Activated CD8-positive, alpha-beta memory T cell treated with anti-CD3 and anti-CD28 coated beads for 1 hour (primary cell): ENCODE data around the gene ITGBL1.

Experiments
- DNase-seq, 2 donors: peaks; one replicate each; pipeline ENCODE4 v3.0.0-alpha.2; 2020; ENCODE audit warnings: low read depth in 1 of 2; ENCODE audit errors: extremely low read depth in 1 of 2

The ITGBL1 gene

GRCh38 chr13:101451641-101452040, 834 bp upstream of the ITGBL1 start:
- no peak for DNase-seq

- no peak for DNase-seq
Measured at GRCh38 chr13:101453784-101454201, 1.3 kb downstream of the ITGBL1 start.

GRCh38 chr13:101454767-101455166, 2.3 kb downstream of the ITGBL1 start:
- DNase-seq: no peak

GRCh38 chr13:101455863-101456262, 3.4 kb downstream of the ITGBL1 start:
- no peak for DNase-seq

GRCh38 chr13:101457176-101457575, 4.7 kb downstream of the ITGBL1 start:
- no peak for DNase-seq

GRCh38 chr13:101465877-101466276, 13.4 kb downstream of the ITGBL1 start:
- DNase-seq: no peak

GRCh38 chr13:101467415-101467814, 14.9 kb downstream of the ITGBL1 start:
- DNase-seq: no peak

GRCh38 chr13:101473458-101473857, 21.0 kb downstream of the ITGBL1 start:
- DNase-seq: no peak

- DNase-seq: no peak
Measured at GRCh38 chr13:101474419-101474957, 22.0 kb downstream of the ITGBL1 start.

GRCh38 chr13:101475536-101475935, 23.1 kb downstream of the ITGBL1 start:
- no peak for DNase-seq

- no peak for DNase-seq
Measured at GRCh38 chr13:101481421-101481820, 28.9 kb downstream of the ITGBL1 start.

GRCh38 chr13:101486708-101487437, 34.4 kb downstream of the ITGBL1 start:
- no peak for DNase-seq

GRCh38 chr13:101487438-101487830, 35.0 kb downstream of the ITGBL1 start:
- no peak for DNase-seq

GRCh38 chr13:101488734-101489133, 36.3 kb downstream of the ITGBL1 start:
- no peak for DNase-seq

- no peak for DNase-seq
Measured at GRCh38 chr13:101489643-101490405, 37.3 kb downstream of the ITGBL1 start.

GRCh38 chr13:101490406-101491015, 38.0 kb downstream of the ITGBL1 start:
- no peak for DNase-seq

GRCh38 chr13:101492251-101492910, 39.9 kb downstream of the ITGBL1 start:
- no peak for DNase-seq

GRCh38 chr13:101493541-101493940, 41.1 kb downstream of the ITGBL1 start:
- DNase-seq: no peak

GRCh38 chr13:101499406-101499805, 46.9 kb downstream of the ITGBL1 start:
- DNase-seq: no peak

GRCh38 chr13:101502618-101503017, 50.1 kb downstream of the ITGBL1 start:
- DNase-seq: no peak

GRCh38 chr13:101511161-101511560, 58.7 kb downstream of the ITGBL1 start:
- DNase-seq: no peak
